H7 (cell line): ENCODE measurements around the gene SPATA3. TPM values are rescaled to one million over a fixed set of nuclear protein-coding genes. Genes with fewer than 3 reads are reported as not detected.
"Not testable (repeated sequence)": the region's sequence is repeated elsewhere in the genome, so short reads cannot be mapped to it uniquely, and the experiment has no call there.

Source experiments
- DNase-seq: peaks from one replicate; pipeline ENCODE4 v3.0.0; 2012
- H3K27me3 ChIP-seq: 2 replicates; pipeline ENCODE4 v1.6.0; 2011; ENCODE audit warnings: mild to moderate bottlenecking, low read length; ENCODE audit not compliant: control insufficient read depth, insufficient read depth
- H3K36me3 ChIP-seq: replicated peaks from 2 replicates; pipeline ENCODE4 v1.5.1; 2011; ENCODE audit warnings: low read length; ENCODE audit not compliant: control insufficient read depth, insufficient read depth
- H3K4me3 ChIP-seq: 2 replicates; pipeline ENCODE4 v1.5.1; 2011; ENCODE audit warnings: low read depth, mild to moderate bottlenecking, control low read depth, low read length, moderate library complexity; ENCODE audit not compliant: insufficient read depth
- total RNA-seq: library from RNA; depleted of rRNA; stranded (reverse); fragments of >200 nt; shearing (Covaris generic); gene quantifications from 2 replicates; pipeline ENCODE4 v1.2.3, GENCODE V29; 2014

SPATA3 gene
- total RNA-seq, 1 experiment from 2014 or later = not detected

GRCh38 chr2:231015478-231015877, 19.6 kb downstream of the SPATA3 start:
- no peaks in the 10 kb centered on the region for H3K27me3 ChIP-seq

GRCh38 chr2:231015926-231016325, 20.0 kb downstream of the SPATA3 start:
- no peaks in the 10 kb centered on the region for H3K36me3 ChIP-seq
- DNase-seq = no peak
- no peak overlapping the region for H3K4me3 ChIP-seq
- no peaks in the 10 kb centered on the region for H3K27me3 ChIP-seq

More at GRCh38 chr2:231015478-231015877, 19.6 kb downstream of the SPATA3 start:
- no peak for DNase-seq
- no peaks in the 10 kb centered on the region for H3K36me3 ChIP-seq
- H3K4me3 ChIP-seq = no peak overlapping the region

GRCh38 chr2:231016566-231017230, 20.8 kb downstream of the SPATA3 start:
- no peak for DNase-seq
- Histone ChIP-seq H3K27me3 (no peaks in the 10 kb centered on the region), H3K4me3 (no peak overlapping the region), H3K36me3 (no peaks in the 10 kb centered on the region)

- no peak for DNase-seq
- Histone ChIP-seq H3K36me3 (no peaks in the 10 kb centered on the region), H3K27me3 (no peaks in the 10 kb centered on the region), H3K4me3 (no peak overlapping the region)
Measured at GRCh38 chr2:231017231-231017598, 21.3 kb downstream of the SPATA3 start.

- DNase-seq = no peak
- Histone ChIP-seq H3K36me3 (no peaks in the 10 kb centered on the region), H3K4me3 (no peak overlapping the region), H3K27me3 (no peaks in the 10 kb centered on the region)
Measured at GRCh38 chr2:231018184-231018583, 22.3 kb downstream of the SPATA3 start.

GRCh38 chr2:231025059-231025458, 29.1 kb downstream of the SPATA3 start:
- H3K27me3 ChIP-seq, H3K4me3 ChIP-seq, DNase-seq, H3K36me3 ChIP-seq: not testable (repeated sequence)

- no peaks in the 10 kb centered on the region; the same call in 1 of the 2 replicates for H3K27me3 ChIP-seq
- no peak overlapping the region for H3K4me3 ChIP-seq
- no peak for DNase-seq
- H3K36me3 ChIP-seq = no peaks in the 10 kb centered on the region
Measured at GRCh38 chr2:231028889-231029288, 33.0 kb downstream of the SPATA3 start.

GRCh38 chr2:231029563-231029962, 33.6 kb downstream of the SPATA3 start:
- Histone ChIP-seq H3K4me3 (no peak overlapping the region), H3K27me3 (peaks cover 2% of the 10 kb centered on the region), H3K36me3 (no peaks in the 10 kb centered on the region)
- no peak for DNase-seq

GRCh38 chr2:231030725-231031124, 34.8 kb downstream of the SPATA3 start:
- no peak overlapping the region for H3K4me3 ChIP-seq
- peaks cover 6% of the 10 kb centered on the region for H3K27me3 ChIP-seq
- no peak for DNase-seq
- no peaks in the 10 kb centered on the region for H3K36me3 ChIP-seq

GRCh38 chr2:231032575-231033140, 36.7 kb downstream of the SPATA3 start:
- Histone ChIP-seq H3K36me3 (no peaks in the 10 kb centered on the region), H3K4me3 (no peak overlapping the region), H3K27me3 (peaks cover 25% of the 10 kb centered on the region)
- DNase-seq = no peak

GRCh38 chr2:231033147-231034132, 37.5 kb downstream of the SPATA3 start:
- Histone ChIP-seq H3K4me3 (no peak overlapping the region), H3K27me3 (peaks cover 30% of the 10 kb centered on the region), H3K36me3 (no peaks in the 10 kb centered on the region)
- DNase-seq = no peak

- Histone ChIP-seq H3K36me3 (no peaks in the 10 kb centered on the region), H3K4me3 (no peak overlapping the region), H3K27me3 (peaks cover 39% of the 10 kb centered on the region)
- DNase-seq = no peak
Measured at GRCh38 chr2:231034291-231034882, 38.5 kb downstream of the SPATA3 start.

- DNase-seq = no peak
- Histone ChIP-seq H3K27me3 (peaks cover 44% of the 10 kb centered on the region), H3K36me3 (no peaks in the 10 kb centered on the region), H3K4me3 (no peak overlapping the region)
Measured at GRCh38 chr2:231036131-231036530, 40.2 kb downstream of the SPATA3 start.

- Histone ChIP-seq H3K4me3 (no peak overlapping the region), H3K27me3 (peaks cover 45% of the 10 kb centered on the region), H3K36me3 (no peaks in the 10 kb centered on the region)
- no peak for DNase-seq
Measured at GRCh38 chr2:231036578-231037106, 40.7 kb downstream of the SPATA3 start.
